HG02885 (cell line): Measurements from ENCODE around the gene SLC26A9.

Source experiments
- ATAC-seq: cut with Tn5 transposase; IDR thresholded peaks from one replicate; pipeline ENCODE4 v1.9.1; 2021; ENCODE audit warnings: mild to moderate bottlenecking; ENCODE audit not compliant: unreplicated experiment, poor library complexity

Gene SLC26A9

DNA sequence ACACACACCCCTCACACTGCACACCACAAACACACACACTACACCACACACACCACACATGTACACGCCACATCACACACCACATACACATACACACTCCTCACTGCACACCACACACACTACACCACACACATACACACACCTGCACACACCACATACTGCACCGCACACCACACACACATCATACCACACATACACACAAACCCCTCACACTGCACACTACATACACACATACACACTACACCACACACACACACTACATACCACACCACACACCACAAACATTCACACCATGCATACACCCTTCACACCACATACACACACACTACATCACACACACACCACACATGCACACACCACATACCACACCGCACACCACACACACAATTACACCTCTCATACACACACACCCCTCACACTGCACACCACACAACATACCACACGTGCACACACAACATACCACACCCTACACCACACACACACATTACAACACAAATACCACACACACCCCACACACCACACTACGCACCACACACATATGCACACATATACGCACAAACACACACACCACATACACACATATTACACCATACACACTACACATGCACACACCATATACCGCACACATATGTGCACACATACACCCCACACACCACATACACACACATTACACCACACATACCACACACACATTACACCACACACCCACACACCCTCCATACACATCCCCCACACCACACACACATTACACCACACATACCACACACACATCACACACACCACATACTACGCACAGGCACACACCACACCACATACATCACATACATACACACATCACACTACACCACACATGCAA, 30.3 kb upstream of the SLC26A9 start:
- ATAC-seq = no peak

DNA sequence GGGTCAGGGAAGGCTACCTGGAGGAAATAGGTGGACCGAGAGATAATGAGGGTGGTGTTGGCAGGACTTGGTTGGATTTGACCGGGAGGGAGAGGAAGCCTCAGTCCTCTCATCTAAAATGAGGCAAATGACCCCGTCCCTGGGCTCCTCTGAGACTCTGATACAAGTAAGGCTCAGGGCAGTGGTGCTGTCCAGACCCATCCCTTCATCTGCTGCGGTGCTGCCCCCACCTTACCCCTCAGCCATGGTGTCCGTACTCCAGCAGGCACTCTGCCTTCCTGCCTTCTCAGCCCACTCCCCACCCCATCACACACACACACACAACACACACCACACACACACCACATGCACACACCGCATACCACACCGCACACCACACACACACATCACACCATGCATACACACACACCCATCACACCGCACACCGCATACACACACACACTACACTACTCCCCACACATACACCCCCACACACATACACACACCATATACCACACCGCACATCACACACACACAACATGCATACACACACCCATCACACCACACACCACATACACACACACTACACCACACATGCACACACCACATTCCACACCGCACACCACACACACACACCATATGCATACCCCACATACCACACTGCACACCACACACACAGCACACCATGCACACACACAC, 29.4 kb upstream of the SLC26A9 start:
- ATAC-seq = no peak

DNA sequence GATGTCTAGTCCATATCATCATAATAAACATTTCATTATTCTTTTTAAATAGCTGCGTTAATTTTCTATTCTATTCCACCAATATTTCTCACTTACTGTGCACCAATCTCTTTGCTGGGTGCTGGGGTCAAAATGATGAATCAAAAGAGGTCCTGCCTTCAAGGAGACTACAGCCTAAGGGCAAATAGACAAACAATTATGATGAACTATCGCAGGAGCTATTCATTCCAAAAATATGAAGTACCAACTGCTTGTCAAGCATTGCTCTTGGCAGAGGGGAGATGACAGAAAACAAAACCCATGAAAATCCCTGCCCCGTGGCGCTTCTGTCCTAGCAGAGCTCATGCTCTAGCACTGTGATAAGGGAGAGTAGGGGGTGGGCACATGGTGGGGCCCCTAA, 28.8 kb upstream of the SLC26A9 start:
- ATAC-seq = no peak

DNA sequence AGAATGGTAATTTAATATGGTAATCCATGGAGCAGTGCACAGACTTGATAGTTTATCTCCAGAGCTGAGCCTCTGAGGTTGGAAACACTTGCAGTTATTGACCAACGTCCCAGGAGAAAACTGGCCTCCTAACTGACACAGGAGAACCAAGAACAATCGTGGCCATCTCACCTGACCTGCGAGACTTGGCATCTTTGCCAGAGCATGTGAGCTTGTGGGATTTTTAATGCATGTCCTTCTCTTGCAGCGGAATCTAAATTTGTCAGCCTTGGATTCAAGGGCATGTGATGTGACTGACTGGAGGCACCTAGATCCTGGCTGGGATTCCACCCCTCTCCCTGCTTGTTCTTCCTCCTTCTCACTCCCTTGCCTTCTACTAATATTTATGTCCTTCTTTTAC, 27.8 kb upstream of the SLC26A9 start:
- no peak for ATAC-seq

DNA sequence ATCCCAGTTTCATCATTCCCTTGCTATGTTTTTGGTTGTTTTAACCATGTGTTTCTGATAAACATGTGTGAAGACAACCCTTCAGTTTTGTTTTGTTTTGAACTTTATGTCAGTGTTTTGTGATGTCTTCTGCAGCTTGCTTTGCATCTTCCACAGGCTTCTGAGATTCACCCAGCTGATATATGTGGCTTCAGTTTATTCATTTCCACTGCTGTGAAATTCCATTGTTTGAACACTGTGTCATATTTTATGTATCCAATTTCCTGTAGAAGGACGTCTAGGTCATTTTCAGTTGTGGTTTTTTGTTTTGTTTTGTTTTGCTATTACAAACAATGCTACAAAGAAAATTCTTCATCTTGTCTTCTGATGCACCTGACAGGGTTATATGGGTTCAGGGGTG, 27.2 kb upstream of the SLC26A9 start:
- ATAC-seq = no peak

DNA sequence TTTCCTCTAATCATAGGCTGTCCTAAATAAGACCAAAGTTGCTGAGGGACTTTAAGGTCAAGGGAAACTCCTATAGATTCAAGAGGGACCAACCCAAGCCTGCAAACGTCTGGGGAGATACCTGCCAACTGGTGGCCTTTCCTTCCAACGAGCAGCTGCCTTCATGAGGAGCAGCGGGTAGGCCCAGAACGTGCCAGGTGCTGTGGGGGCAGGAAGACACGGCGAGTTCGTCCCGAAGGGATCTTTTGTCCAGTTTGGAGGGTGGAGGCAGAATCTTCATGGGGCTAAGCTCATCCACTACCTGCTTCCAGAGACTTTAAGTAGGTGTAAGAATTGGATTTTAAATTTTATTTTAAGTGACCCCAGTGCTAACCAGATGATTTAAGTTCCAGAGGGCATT, 26.0 kb upstream of the SLC26A9 start:
- ATAC-seq = no peak

DNA sequence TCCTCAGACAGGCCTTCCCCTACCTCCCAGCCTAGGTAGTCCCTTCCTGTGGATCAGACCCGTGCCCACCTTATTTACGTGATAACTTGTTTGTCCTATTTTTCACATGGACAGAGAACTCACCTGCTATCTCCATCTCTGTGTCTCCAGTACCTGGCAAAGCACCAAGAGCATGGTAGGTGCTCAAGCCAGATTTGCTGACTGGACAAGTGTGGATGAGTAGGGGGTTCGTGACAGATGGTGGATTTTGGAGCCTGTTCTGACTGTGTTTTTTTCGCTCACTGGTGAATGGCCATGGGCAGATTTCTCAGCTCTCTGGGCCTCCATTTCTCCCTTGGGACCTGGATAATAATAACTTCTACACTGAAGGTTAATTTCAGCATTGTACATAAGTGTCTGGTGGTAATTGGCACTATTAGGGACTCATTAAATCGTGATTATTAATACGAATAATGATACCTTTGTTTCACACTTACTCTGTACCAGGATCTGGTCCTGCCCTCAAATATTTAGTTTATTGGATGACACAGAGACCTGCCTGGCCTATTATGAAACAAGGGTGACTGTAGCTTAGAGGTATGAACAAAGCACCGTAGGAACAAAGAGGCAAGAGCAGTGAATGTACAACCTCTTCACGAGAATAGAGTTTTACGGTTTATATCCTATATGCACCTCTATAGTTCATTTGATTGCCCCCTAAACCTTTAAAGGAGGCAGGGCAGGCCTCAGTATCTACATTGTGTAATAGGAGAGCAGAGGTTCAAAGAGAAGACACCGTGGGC, 24.5 kb upstream of the SLC26A9 start:
- no peak for ATAC-seq

DNA sequence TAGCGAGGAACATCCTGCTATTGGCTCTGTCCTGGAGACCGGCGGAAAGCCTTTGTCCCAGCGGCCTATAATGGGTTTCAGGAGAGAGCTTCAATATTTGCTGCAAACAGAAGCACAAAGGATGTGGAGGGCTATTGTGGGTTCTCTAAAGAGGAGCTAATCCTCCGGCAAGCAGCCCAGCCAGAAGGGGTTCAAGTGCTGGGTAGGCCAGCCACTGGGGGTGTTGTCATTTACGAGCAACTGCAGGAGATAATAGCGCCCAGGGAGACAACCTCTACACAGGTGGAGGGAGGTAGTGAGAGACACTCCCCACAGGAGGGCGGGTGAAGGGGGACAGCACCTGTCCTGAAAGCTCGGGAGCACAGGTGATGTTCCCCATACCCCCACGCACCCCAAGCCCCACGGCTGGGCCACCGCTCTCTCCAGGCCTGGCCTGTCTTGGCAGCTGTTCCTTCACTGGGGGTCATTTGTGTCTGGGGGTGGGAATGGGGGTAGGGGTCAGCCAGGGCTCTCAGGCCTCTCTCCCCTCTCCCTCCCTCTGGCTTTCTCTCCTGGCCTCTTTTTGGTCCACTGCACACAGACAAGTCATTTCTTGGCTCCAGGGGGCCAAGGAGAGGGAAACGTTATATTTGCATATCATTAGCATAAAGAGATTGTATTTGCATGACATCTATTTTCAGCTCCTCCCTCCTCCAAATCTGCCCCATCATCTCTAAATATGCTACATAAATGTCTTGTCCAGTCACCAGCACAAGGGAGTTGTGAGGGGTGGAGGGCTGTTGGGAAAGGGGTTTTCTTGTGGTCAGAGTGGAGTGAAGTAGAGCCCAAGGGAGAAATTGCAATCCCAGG, 22.0 kb upstream of the SLC26A9 start:
- ATAC-seq = no peak

DNA sequence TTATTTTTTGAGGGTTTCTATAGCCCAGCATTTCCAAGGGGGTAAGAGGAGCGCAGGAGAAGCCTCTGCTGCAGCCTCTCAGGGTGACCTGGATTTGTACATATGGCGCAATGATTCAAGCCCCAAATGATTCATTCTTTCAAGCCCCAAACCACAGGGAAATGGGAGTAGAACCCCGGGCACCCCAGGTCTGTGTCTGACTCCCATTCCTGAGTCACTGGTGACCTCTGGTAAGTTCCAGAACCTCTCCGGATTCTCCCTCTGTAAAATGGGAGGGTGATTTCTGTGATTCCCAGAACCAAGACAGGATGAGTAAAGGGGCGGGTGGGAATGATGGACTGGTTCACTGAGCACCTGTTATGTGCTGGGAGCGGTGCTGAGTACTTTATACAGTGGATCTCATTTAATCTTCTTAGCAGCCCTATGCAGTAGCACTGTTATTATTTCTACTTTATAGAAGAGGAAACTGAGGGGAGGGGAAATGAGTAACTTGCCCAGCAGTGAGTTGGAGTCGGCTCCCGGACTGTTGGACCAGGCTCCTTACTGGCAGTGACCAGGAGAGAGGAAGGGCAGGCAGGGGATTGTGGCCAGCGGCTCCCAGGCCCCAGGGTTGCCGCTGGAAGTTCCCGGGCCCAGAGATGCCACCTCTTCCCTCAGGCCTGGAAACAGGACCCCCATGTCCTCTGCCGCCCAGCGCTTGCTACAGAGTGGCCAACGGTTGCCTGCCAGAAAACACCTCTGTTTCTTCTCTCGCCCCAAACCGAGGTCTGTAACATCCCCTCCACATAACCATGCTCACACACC, 20.3 kb upstream of the SLC26A9 start:
- no peak for ATAC-seq

DNA sequence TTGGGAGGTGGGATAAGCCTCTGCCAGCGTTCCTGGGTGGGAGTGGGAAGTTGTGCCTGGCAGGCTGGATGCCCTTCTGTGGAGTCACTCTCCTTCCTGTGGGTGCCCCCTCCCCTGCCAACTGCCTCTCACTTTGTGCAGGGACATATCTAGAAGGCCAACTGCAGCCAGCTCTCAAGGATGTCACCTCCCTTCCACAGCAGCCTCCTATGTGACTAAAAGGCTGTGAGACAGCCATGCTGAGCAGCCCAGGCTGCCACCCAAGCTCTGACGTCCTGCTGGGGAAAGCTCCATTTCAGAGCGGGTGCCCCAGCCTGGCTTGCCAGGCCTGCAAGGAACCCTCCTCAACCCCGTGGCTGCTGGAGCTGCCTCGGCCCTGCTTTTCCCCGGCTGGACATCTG, 19.6 kb upstream of the SLC26A9 start:
- no peak for ATAC-seq

DNA sequence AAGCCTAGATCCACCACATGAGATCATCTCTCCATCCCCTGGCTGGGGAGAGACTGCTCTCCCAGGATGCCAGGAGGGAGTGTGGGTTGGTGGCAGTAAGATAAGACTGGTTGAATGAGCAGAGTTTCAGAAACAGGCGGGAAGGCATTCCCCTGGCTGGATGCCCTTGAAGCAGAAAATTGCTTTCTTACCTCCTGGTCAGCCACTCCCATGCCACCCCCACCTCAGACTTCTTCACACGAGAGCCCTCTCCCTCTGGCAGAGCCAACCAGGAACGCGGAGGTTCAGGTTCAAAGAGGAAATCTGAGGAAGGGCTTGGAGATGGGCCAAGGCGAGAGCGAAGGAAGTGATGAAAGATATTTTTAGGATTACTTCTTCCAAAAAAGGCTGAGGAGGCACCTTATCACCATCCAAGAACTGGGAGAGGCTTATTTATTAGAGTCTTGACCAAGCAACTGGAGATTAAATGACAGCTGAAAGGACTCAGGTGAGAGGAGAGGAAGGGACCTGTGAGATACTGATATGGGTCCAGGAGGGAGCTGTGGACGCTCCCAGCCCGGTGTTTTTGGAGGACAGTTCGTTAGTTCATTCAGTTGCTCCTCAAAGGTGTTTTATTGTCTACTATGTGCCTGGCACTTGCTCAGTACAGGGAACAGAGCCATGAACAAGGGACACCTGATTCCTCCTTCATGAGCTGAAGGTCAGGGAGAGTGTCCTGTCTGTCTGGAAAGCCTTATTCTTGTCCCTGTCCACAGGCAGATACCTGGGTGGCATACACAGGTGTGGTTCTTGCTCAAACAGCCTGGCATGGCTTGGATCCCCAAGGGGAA, 18.9 kb upstream of the SLC26A9 start:
- ATAC-seq = no peak

DNA sequence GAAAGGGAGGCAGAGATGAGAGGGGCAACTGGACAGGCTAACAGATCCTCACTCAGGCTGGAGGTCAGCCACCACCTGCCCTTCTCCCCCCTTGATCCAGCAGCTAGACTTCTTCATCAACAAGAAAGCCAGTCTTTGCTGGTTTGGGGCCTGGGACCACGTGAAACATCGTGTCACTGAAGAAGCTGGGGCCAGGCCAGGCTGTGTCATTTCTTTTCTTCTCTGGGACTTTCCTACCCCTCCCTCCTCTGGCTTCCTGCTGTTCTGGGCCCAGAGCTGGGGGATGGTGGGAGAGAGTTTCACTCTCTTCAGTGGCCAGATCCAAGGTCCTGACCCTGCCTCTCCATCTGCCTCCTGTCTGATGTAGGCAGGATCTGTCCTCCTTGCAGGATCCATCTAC, 18.1 kb upstream of the SLC26A9 start:
- no peak for ATAC-seq

DNA sequence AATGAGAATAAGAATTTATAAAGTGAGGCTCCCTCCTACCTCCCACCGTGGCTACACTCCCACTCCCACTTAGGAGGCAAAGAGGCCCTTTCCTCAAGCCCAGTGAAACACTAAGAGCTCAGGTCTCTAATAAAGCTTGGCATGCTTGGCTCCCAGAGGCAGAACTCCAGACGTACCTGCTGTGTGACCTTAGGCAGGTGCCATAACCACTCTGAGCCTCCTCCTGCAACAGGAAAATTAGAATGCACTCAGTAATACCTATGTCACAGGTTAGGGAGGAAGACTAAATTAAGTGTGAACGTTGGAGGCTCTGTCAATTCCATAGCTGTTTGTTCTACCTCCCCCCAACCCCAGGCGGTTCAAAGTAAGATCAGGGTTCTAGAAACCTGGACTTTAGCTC, 16.5 kb upstream of the SLC26A9 start:
- ATAC-seq = no peak

DNA sequence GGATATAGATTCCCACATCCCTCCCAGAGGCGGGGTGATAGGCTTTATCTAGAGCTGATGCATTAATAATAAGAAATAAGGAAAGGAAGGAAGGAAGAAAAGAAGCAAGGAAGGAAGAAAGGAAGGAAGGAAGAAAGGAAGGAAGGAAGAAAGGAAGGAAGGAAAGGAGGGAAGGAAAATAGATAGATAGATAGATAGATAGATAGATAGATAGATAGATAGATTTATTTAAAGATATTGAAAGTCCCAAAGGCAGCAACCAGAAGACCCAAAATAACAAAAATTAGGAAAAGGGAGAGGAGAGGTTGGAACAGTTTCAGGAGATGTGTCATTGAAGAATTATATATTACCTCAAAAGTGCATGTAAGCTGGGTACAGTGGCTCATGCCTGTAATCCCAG, 12.2 kb upstream of the SLC26A9 start:
- ATAC-seq = no peak

DNA sequence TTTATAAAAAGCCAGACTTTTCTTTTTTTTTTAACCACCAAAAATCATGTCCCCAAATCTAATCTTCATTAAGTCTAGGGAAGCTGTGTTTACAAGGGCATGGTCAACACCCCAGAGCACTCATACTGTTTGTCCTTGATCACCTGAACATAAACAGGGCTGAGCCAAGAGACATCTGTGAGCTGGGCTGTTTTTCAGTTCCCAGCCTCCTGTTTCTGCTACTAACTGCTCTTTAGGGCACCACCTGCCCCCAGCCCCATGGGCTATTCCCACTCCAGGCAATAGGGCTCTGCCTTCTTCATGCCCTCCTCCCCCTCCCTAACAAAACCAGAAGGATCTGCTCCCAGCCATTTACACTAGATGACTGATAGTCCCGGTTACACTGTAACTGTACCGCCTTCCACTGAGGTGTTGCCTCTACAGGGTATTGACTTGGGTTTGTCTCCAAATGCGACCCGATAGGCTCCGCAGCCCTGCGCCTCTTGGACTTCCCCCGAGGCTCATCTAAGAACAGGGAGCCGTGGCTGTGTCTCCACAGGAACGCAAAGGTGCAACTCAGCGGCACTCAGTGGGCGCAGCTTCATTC, 11.7 kb upstream of the SLC26A9 start:
- ATAC-seq = no peak

DNA sequence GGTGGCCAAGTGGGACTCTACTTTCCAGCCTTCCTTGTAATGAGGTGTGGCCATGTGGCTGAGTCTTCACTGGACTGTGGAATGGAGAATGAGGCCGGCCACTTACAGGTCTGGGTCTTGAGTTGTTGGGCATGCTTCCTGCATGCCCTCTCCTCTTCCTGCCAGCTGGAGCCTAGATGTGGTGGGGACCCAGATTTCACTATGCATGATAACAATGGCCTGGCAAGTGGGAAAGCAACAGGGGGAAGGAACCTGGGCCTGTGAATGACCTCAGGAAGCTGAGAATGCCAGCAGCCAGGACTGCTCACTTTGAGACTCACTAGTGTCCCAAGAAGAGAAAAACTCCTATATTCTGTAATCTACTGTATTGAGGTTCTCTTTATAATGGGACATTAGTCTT, 8.5 kb upstream of the SLC26A9 start:
- no peak for ATAC-seq

DNA sequence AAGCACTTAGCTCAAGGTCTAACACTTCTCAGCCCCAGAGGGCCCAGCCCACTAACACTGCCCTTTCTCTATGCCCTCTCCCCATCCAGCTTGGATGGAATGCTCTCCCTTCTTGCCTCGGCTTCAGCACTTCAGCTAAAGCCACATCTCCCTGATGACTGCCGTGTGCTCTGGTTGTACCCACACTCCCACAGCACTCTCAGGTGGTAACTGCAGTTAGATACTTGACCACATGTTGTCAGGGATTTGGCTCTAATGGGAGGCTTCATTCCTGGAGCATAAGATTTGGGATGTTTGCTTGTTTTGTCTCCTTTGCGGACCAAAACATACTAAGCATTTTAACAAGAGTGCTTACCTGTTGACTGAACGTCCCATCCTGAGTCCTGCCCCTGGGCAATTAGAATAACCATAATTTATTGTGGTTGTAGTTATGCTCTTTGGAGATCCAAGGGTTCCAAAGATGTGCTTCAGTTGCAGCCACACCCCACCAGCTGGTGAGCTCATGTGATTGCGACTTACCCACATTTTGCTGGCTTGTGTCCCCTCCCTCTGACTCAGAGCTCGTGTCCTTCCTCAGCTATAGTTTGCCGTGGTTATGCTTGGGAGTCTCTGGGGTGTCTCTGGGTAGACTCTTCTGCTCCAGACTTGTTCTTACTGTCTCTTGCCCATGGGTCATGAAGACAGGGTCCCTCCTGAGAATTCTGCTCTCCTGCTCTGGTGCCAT, 7.7 kb upstream of the SLC26A9 start:
- ATAC-seq = no peak

DNA sequence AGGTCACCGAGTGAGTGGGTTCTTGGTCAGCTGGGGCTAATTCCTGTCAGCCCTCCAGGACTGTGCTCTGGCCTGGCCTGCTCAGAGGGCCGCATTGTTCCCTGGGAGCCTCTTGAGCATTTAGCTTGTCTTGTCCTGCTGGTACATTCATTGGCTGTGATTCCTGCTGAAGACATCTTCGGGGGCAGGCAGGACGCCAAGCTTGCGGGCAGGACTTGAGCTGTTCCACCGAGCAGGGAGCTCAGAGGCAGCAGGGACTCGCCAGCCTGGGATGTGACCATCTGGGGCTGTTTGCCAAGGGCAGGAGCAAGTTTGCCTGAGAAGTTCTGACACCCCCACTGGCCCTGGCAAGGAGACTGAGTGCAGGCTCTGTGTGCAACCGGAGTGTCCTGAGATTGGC, 7.0 kb upstream of the SLC26A9 start:
- ATAC-seq = no peak
